ACC112 (cell line): Measurements from ENCODE around the gene CRIM1.

ENCODE experiments used
- H2AFZ ChIP-seq: fragments of 200-600 bp; sonication (generic); one replicate; pipeline ENCODE4 v1.6.0; 2017; ENCODE audit warnings: antibody characterized with exemption, low read length; ENCODE audit not compliant: unreplicated experiment
- H3K27ac ChIP-seq: fragments of 200-600 bp; sonication (generic); 2 replicates; pipeline ENCODE4 v1.5.1; 2014; ENCODE audit warnings: low read depth, mild to moderate bottlenecking, antibody characterized with exemption, low read length, moderate library complexity
- H3K27me3 ChIP-seq: fragments of 200-600 bp; sonication (generic); 2 replicates; pipeline ENCODE4 v1.6.1; 2014; ENCODE audit warnings: mild to moderate bottlenecking, antibody characterized with exemption, low read length, moderate library complexity, mixed read lengths; ENCODE audit not compliant: insufficient read depth
- H3K36me3 ChIP-seq: fragments of 200-600 bp; sonication (generic); 2 replicates; pipeline ENCODE4 v1.6.1; 2016; ENCODE audit warnings: mild to moderate bottlenecking, antibody characterized with exemption, low read length, moderate library complexity, mixed read lengths; ENCODE audit not compliant: insufficient read depth
- H3K4me1 ChIP-seq: fragments of 200-600 bp; sonication (generic); one replicate; pipeline ENCODE4 v1.6.1; 2016; ENCODE audit warnings: low read length, mixed read lengths; ENCODE audit not compliant: insufficient read depth, unreplicated experiment, control insufficient read depth
- H3K4me3 ChIP-seq: fragments of 200-600 bp; sonication (generic); 2 replicates; pipeline ENCODE4 v1.5.1; 2014; ENCODE audit warnings: mild to moderate bottlenecking, low read depth, low read length
- H3K79me2 ChIP-seq: fragments of 200-600 bp; sonication (generic); one replicate; pipeline ENCODE4 v1.6.0; 2016; ENCODE audit warnings: low read length; ENCODE audit not compliant: control insufficient read depth, unreplicated experiment, insufficient read depth

CRIM1 gene

DNA sequence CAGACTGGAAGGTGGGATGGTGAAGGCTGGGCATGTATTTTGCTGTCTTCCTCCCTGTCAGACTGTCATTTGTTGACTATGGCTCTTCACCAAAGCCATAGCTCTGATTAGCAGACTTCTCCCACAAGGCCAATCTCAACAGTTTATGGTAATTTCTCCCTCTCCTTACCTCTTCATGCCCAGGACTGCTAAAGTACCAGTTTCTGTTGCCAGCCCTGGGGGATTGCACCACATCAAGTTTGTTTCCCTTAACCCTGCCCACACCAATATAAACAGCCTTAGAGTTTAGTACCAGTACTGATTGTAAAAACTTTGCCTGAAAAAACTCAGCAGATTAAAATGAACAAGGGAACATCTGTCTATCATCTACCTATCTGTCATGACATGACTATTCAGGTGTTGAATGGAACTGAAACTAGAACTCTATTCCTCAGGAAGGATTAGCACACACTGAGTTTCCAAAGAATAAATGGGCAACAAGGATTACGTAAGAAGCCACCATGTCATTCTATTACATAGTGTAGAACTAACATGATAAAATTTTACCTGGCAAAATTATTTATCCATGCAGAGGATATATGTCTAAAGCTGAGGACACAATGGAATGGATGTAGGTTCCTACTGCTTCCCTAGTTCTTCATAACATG lies 228.7 kb downstream of the CRIM1 start:
- H3K27me3 ChIP-seq: no peaks in the 10 kb centered on the region
- no peak overlapping the region for H3K4me3 ChIP-seq
- peaks cover 15% of the 10 kb centered on the region for H3K4me1 ChIP-seq
- H3K36me3 ChIP-seq: peaks cover 75% of the 10 kb centered on the region
- H2AFZ ChIP-seq: no peak overlapping the region
- no peak overlapping the region for H3K27ac ChIP-seq
- peaks cover 27% of the 10 kb centered on the region for H3K79me2 ChIP-seq

DNA sequence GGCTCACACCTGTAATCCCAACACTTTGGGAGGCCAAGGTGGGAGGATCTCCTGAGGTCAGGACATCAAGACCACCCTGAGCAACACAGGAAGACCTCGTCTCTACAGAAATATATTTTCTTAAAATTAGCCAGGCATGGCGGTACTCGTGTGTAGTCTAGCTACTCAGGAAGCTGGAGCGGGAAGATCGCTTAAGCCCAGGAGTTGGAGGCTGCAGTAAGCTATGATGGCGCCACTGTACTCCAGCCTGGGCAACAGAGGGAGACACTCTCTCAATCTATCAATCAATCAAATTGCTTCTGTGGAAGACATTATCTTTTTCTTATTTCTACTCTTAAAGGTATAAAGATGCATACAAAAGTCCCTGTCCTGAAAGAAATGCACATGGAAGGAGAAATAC lies 231.1 kb downstream of the CRIM1 start:
- Histone ChIP-seq H3K27ac (no peak overlapping the region), H3K4me3 (no peak overlapping the region), H3K79me2 (peaks cover 45% of the 10 kb centered on the region), H3K27me3 (no peaks in the 10 kb centered on the region), H2AFZ (no peak overlapping the region), H3K4me1 (peaks cover 28% of the 10 kb centered on the region), H3K36me3 (peaks cover 71% of the 10 kb centered on the region)

DNA sequence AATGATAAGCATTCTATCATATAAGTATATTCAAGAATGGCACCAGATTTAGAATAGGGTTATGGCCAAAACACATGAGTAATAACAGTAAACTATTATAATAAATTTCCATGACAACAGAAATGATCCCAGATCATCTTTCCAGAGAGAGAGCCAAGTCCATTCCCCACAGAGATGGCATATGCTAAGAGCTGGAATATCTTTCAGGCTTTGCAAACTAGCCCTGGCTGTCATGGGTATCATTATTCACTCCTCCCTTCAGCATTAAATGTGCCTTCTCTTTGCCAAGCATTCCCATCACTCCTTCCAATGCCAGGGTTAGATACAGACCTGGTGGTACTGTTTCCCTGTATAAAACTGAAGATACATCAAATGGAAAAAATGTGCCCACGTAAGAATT lies 231.5 kb downstream of the CRIM1 start:
- Histone ChIP-seq H3K4me1 (peaks cover 33% of the 10 kb centered on the region), H3K79me2 (peaks cover 49% of the 10 kb centered on the region)

DNA sequence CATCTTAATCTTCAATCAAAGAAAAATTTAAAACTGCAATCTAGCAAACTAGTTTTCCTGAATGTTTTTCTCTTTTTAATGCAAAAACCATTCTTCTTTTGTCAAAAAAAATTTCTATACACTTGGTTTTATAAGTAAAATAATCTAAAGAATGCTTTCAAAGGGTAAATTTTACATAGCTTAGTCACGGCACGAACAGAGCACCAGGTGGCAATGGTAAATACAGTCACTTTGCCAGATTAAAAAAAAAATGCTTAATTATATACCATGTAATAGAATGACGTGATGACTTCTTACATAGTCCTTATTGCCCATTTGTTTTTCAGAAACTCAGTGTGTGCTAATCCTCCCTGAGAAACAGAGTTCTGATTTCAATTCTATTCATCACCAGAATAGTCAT lies 232.0 kb downstream of the CRIM1 start:
- peaks cover 63% of the 10 kb centered on the region for H3K36me3 ChIP-seq
- peaks cover 54% of the 10 kb centered on the region for H3K79me2 ChIP-seq
- H3K4me3 ChIP-seq: no peak overlapping the region
- no peaks in the 10 kb centered on the region for H3K27me3 ChIP-seq
- H2AFZ ChIP-seq: no peak overlapping the region
- H3K4me1 ChIP-seq: peaks cover 34% of the 10 kb centered on the region
- H3K27ac ChIP-seq: no peak overlapping the region

More for the DNA sequence above, 231.5 kb downstream of the CRIM1 start:
- Histone ChIP-seq H3K4me3 (no peak overlapping the region), H3K36me3 (peaks cover 68% of the 10 kb centered on the region), H3K27ac (no peak overlapping the region), H3K27me3 (no peaks in the 10 kb centered on the region), H2AFZ (no peak overlapping the region)

DNA sequence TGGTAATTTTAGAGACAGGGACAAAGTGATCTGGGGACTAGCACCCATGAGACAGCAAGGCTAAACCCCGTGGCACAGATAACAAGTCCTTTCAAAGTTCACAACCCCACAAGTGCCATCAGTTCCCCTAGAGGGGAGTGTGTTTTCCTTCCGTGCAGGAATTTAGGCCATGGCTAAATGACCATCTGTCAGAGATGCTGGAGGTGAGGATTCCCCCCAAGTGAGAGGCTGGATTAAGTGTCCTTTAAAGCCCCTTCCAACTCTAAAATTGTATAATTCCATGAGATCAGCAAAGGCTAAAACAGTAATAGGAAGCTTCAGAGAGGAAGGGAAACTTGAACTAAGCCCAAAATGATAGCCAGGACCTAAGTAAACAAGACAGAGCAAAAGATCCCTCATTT lies 233.7 kb downstream of the CRIM1 start:
- Histone ChIP-seq H3K4me3 (no peak overlapping the region), H3K4me1 (peaks cover 30% of the 10 kb centered on the region), H3K79me2 (peaks cover 62% of the 10 kb centered on the region), H3K27me3 (no peaks in the 10 kb centered on the region), H3K36me3 (peaks cover 48% of the 10 kb centered on the region), H3K27ac (no peak overlapping the region), H2AFZ (no peak overlapping the region)

DNA sequence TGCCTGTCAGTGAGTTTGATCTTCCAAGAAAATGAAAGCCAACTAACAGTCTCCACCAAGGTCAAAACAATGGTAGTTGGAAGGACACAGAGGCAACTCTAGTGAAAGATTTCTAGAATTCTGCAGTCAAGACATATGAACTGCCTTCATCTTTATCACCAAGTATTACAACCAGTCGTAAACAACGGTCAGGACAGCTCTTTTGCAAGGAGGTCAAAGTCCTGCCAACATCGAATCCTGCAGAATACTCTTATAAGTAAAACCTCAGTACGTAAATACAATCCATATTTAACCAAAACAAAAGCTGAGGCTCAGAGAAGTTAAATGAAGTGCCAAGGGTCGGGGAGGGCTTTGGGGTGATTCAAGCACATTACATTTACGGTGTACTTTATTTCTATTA lies 239.3 kb downstream of the CRIM1 start:
- Histone ChIP-seq H3K4me1 (peaks cover 41% of the 10 kb centered on the region), H3K4me3 (no peak overlapping the region), H3K79me2 (peaks cover 76% of the 10 kb centered on the region), H3K36me3 (peaks cover 26% of the 10 kb centered on the region), H2AFZ (no peak overlapping the region), H3K27me3 (no peaks in the 10 kb centered on the region), H3K27ac (no peak overlapping the region)

DNA sequence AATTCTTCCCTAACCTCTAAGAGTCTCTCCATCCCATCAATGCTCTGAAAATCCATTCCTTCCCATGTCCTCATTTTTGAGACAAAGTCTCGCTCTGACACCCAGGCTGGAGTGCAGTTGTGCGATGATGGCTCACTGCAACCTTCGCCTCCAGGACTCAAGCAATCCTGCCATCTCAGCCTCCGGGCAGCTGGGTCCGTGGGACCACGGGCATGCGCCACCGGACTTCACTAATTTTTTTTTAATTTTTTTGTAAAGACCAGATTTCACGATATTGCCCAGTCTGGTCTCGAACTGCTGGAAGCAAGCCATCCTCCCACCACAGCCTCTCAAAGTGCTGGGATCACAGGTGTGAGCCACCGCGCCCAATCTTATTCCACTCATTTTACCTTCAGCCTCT lies 240.8 kb downstream of the CRIM1 start:
- H3K79me2 ChIP-seq: peaks cover 60% of the 10 kb centered on the region
- peak overlapping the region; percentile 96 for H3K4me3 ChIP-seq

DNA sequence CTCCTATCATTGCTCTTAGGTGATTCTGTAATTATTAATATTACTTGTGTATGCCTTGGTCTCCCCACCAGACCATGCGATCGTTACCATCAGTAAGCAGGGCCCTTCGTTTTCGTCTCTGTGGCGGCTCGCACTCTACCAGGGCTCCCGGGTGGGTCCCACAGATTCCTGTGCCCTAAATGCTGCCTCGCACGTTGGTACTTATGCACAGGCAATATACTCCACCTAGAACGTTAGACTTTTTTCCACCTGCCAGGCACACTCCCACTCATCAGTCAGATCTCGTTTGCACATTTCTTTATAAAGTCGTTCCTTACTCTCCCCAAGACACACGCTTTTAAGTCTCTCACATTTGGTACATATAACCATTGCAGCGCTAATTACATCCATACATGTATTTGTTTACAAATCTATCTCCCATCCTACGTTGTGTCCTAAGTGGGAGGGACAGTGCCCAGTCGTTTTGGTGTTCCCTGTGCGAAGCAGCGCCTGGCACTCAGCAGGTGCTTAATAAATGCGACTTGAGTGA lies 241.5 kb downstream of the CRIM1 start:
- peaks cover 53% of the 10 kb centered on the region for H3K79me2 ChIP-seq
- peak overlapping the region; percentile 54 for H3K27ac ChIP-seq
- H2AFZ ChIP-seq: no peak overlapping the region
- H3K4me1 ChIP-seq: peaks cover 25% of the 10 kb centered on the region
- H3K4me3 ChIP-seq: peak overlapping the region; percentile 96
- H3K27me3 ChIP-seq: no peaks in the 10 kb centered on the region
- H3K36me3 ChIP-seq: peaks cover 15% of the 10 kb centered on the region; the same call in 1 of the 2 replicates

More for the DNA sequence above, 240.8 kb downstream of the CRIM1 start:
- H3K27me3 ChIP-seq: no peaks in the 10 kb centered on the region
- H3K4me1 ChIP-seq: peaks cover 32% of the 10 kb centered on the region
- no peak overlapping the region for H3K27ac ChIP-seq
- H2AFZ ChIP-seq: no peak overlapping the region
- H3K36me3 ChIP-seq: peaks cover 15% of the 10 kb centered on the region; the same call in 1 of the 2 replicates

DNA sequence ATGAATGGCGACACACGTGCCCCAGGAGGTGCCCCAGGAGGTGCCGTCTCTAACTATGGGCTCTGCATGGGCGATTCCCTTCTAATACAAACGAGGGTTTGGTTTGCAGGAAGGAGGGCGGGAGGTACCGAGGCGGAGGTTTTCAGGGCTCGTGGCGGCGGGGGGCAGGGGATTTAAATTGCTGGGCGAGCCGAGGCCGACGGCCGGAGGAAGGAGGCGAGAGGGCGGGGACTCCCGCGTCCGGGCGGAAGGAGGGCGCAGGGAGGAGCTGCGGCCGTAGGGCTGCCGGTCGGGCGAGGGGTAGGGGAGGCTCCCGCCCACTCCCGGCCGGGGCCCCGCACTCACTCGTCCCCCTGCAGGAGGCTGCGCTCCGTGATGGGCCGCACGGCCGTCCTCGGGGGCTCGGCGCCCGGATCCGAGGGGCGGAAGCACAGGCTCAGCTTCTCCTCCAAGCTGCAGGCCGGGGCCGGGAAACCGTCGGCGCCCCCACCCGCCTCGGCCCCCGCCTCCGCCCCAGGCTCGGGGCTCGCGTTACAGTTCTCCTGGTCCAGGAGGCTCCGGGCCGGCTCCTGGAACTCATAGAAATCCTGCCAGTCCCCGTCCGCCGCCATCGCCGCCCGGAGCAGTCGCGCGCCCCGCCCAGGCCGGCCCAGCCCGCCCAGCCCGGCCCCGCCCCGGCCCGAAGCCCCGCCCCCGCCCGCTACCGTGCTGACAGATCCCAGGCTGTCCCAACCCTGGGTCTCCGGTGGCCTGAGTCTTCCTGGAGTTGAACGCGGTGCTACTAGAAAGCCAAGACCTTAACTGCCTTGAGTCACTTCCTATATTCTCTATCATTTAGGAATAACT lies 242.2 kb downstream of the CRIM1 start, which contains the start of gene FEZ2:
Gene FEZ2 (minus strand): TSS at position 637 of the 846 bp plus-strand sequence. CDS start 26 bp downstream, at position 611.
- peaks cover 47% of the 10 kb centered on the region for H3K79me2 ChIP-seq
- peak within 1 kb of the TSS; percentile 72 for H3K27ac ChIP-seq
- peaks cover 15% of the 10 kb centered on the region; the same call in 1 of the 2 replicates for H3K36me3 ChIP-seq
- H3K4me1 ChIP-seq: peaks cover 23% of the 10 kb centered on the region
- H3K4me3 ChIP-seq: peak within 1 kb of the TSS; percentile 96
- no peaks in the 10 kb centered on the region for H3K27me3 ChIP-seq
- H2AFZ ChIP-seq: peak within 1 kb of the TSS; percentile 98
